GM10248 (cell line): ENCODE results near the gene PARP11.

Source experiments
- CTCF ChIA-PET: fragments of 300-600 bp; sonication (Branson Sonifier 250); formaldehyde crosslinking; extraction: SDS; loops from one replicate; lab custom pipeline; 2021; ENCODE audit warnings: antibody characterized with exemption; lab: Yijun Ruan, JAX
- POLR2A ChIA-PET: fragments of 350-650 bp; sonication (Branson Sonifier 250); formaldehyde crosslinking; extraction: SDS; loops from one replicate; lab custom pipeline; 2020; ENCODE audit warnings: antibody characterized with exemption; lab: Yijun Ruan, JAX
- DNase-seq: peaks from one replicate; pipeline ENCODE4 v3.0.0; 2012; ENCODE audit errors: extremely low spot score
- CTCF ChIP-seq: IDR thresholded peaks from 2 replicates; pipeline ENCODE4 v1.5.1; 2012; ENCODE audit warnings: mild to moderate bottlenecking, low read depth; ENCODE audit errors: extremely low read depth, missing control alignments, control extremely low read depth

Gene PARP11

GRCh38 chr12:3790642-3791041 is 82.6 kb downstream of the PARP11 start:
- ChIA-PET CTCF (interaction anchor here (1.2 to 6.2 kb wide), 3 partner anchors 13 to 490 kb away, joined by 3 to 27 read pairs (median 7); no protein-coding TSS in a partner anchor), POLR2A (no interaction called here)
- no peak for DNase-seq
- TF ChIP-seq CTCF, result no peak

GRCh38 chr12:3789838-3790237 is 83.4 kb downstream of the PARP11 start:
- CTCF ChIA-PET, result interaction anchor here (1.2 to 6.2 kb wide), 4 partner anchors 12 to 489 kb away, joined by 3 to 27 read pairs (median 11); no protein-coding TSS in a partner anchor
- POLR2A ChIA-PET, result no interaction called here
- no peak for DNase-seq
- no peak for TF ChIP-seq CTCF

- peak; percentile 51 for TF ChIP-seq CTCF
- ChIA-PET POLR2A (no interaction called here), CTCF (interaction anchor here (0.7 to 2.5 kb wide), 17 partner anchors 9 to 480 kb away, joined by 3 to 29 read pairs (median 4); partner anchors contain the start of gene CRACR2A)
- DNase-seq, result peak; percentile 34
Observed at GRCh38 chr12:3777206-3777809, 95.9 kb downstream of the PARP11 start.

- ChIA-PET CTCF (interaction anchor here (2.3 to 2.6 kb wide), 3 partner anchors 17 to 475 kb away, joined by 7 to 29 read pairs (median 15); no protein-coding TSS in a partner anchor), POLR2A (no interaction called here)
- TF ChIP-seq CTCF, result no peak
- no peak for DNase-seq
Observed at GRCh38 chr12:3775385-3776035, 97.7 kb downstream of the PARP11 start.

DNA sequence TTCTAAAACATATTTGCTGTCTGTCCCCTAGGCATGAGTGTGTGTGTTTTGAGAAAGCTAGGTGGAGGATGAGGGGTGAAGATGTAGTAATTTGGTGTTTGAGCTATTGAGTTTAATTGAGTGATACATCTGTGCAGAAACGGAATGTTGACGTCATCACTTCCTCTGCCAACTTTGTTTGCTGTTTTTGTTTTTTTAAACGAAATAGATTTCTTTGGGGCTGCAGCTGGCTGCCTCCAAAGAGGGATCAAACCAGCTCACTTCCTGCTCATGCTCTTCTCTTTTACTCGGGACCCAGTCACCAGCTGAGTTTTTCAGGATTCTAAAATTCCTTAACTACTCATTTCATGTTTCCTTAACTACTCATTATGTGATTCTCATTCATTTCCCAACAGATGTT is 100.8 kb downstream of the PARP11 start:
- DNase-seq, result no peak
- CTCF ChIA-PET, result interaction anchor here (0.9 to 2.1 kb wide), 5 partner anchors 20 to 497 kb away, joined by 3 to 15 read pairs (median 3); partner anchors contain the start of gene CRACR2A
- POLR2A ChIA-PET, result no interaction called here
- no peak for TF ChIP-seq CTCF

DNA sequence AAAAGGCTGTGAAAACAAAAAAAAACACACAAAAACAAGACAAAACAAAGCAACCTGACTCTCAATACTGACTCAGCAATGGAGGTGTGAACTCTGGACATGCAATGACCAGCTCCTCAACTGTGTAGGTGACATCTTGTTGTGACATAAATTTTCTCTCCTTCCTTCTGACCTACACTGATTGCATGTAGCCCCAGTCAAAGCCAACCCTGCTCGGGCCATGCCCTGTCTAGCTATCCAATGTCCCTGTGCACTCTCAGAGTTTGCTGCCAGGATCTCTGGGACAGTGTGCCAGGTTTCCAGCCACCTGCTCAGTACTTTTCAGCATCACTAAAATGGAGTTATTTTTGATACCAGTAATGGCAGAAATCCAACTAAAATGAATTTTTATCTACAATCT is 101.3 kb downstream of the PARP11 start:
- CTCF ChIA-PET, result interaction anchor here (0.9 to 2.1 kb wide), 5 partner anchors 18 to 496 kb away, joined by 3 to 15 read pairs (median 4); no protein-coding TSS in a partner anchor
- POLR2A ChIA-PET, result no interaction called here
- TF ChIP-seq CTCF, result no peak
- no peak for DNase-seq
